NT2/D1 (cell line): ENCODE measurements around the gene FGFR2.

ENCODE experiments used
- DNase-seq: peaks from one replicate; pipeline ENCODE4 v3.0.0-alpha.2; 2011; ENCODE audit warnings: low read depth, low spot score
- H3K27me3 ChIP-seq: 2 replicates; pipeline ENCODE4 v1.6.0; 2011; ENCODE audit warnings: mild to moderate bottlenecking; ENCODE audit not compliant: insufficient read length, insufficient read depth
- H3K36me3 ChIP-seq: 2 replicates; pipeline ENCODE4 v1.6.1; 2011; ENCODE audit warnings: mild to moderate bottlenecking, low read length, mixed read lengths; ENCODE audit not compliant: insufficient read depth, insufficient read length
- H3K4me1 ChIP-seq: 2 replicates; pipeline ENCODE4 v1.5.1; 2011; ENCODE audit not compliant: insufficient read depth, insufficient read length
- H3K4me3 ChIP-seq: 2 replicates; pipeline ENCODE4 v1.5.1; 2011; ENCODE audit warnings: low read depth; ENCODE audit not compliant: insufficient read length
- H3K9ac ChIP-seq: 2 replicates; pipeline ENCODE4 v1.6.0; 2011; ENCODE audit warnings: low read depth; ENCODE audit not compliant: insufficient read length
- H3K9me3 ChIP-seq: 2 replicates; pipeline ENCODE4 v1.5.1; 2011; ENCODE audit warnings: mild to moderate bottlenecking, low read length; ENCODE audit not compliant: insufficient read depth
- SUZ12 ChIP-seq: IDR thresholded peaks from 2 replicates; pipeline ENCODE4 v1.6.1; 2011; ENCODE audit not compliant: insufficient read length, insufficient read depth; ENCODE audit errors: extremely low read depth
- YY1 ChIP-seq: IDR thresholded peaks from 2 replicates; pipeline ENCODE4 v1.6.1; 2011; ENCODE audit not compliant: insufficient read length, insufficient read depth
- ZNF274 ChIP-seq: IDR thresholded peaks from 2 replicates; pipeline ENCODE4 v1.6.1; 2011; ENCODE audit warnings: mild to moderate bottlenecking, low read depth, low read length

FGFR2 gene

DNA sequence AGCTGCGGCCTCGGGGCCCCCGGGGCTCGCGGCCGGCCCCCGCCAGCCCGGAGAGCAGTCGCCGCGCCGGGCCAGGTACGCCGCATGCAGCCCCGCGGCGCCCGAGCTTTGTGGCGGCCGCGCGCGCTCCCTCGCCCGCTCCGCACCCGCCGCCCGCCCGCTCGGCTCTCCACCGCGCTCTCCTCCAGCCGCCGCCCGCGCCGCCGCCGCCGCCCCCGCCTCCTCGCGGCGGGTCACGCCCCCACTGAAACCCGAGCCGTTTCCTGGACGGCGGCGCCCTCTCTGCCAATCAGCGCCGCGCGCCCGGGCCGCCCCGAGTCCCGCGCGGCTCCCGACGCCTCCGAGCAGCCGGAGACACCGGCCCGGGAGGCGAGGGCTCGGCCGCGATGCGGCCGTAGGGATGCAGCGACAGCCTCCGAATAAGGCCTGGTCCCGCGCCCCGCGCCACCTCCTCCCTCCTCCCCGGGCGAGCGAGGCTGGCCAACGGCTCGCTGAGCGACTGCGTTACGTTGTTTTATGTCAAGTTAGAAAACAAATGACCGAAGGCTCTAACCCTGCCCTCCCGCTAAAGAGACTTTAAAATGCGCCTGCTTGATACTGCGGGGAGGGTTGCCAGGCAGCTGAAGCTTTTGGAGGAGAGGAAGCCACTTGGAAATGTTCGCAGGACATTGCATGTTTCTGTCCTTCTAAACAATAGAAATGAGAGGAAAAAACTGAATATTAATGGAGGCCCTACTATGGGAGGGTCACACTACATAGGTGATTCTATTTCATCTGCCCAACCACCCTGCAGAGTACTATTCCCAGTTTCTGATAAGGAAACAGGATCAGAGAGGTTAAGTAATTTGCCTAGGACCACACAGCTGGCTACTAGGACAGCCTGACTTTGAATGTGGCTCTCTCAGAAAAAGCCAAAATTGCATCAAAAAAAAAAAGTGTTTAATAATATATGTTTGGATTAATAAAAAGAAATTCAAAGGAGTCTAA, at the start of gene FGFR2:
FGFR2 (minus strand) TSS at position 182 of the 987 bp plus-strand sequence. CDS start 4,627 bp downstream, outside the sequence.
- DNase-seq: no peak
- Histone ChIP-seq H3K9me3 (peaks cover 2% of the 10 kb centered on the region; the same call in 1 of the 2 replicates), H3K4me1 (peaks cover 9% of the 10 kb centered on the region), H3K4me3 (peak within 1 kb of the TSS; percentile 86), H3K27me3 (peaks cover 8% of the 10 kb centered on the region), H3K36me3 (peaks cover 11% of the 10 kb centered on the region), H3K9ac (peak within 1 kb of the TSS; percentile 97)
- TF ChIP-seq SUZ12 (no peak), YY1 (no peak), ZNF274 (no peak)

DNA sequence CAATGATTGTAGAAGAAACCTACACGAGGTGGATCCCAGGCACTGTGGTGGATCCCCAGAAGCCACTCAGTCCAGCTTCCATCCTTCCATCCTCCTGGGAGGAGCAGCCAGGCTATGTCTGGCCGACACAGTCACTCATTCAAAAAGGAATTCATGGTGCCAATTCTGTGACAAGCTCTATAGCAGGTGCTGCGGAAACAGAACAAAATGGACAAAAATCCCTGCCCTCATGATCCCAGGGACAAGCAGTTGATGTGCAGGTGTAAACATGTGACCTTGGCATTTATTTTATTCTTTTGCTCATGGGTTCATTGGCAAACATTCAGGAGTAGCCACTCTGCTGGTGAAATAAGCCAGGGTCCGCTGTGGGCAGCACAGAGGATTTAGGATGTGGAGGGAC, 49.2 kb upstream of the FGFR2 start:
- no peak for DNase-seq
- H3K9me3 ChIP-seq: no peaks in the 10 kb centered on the region
- H3K36me3 ChIP-seq: no peaks in the 10 kb centered on the region
- peaks cover 7% of the 10 kb centered on the region for H3K4me1 ChIP-seq
- no peak overlapping the region for H3K4me3 ChIP-seq
- TF ChIP-seq YY1 (no peak), ZNF274 (no peak), SUZ12 (no peak)
- H3K9ac ChIP-seq: no peak overlapping the region
- H3K27me3 ChIP-seq: no peaks in the 10 kb centered on the region

DNA sequence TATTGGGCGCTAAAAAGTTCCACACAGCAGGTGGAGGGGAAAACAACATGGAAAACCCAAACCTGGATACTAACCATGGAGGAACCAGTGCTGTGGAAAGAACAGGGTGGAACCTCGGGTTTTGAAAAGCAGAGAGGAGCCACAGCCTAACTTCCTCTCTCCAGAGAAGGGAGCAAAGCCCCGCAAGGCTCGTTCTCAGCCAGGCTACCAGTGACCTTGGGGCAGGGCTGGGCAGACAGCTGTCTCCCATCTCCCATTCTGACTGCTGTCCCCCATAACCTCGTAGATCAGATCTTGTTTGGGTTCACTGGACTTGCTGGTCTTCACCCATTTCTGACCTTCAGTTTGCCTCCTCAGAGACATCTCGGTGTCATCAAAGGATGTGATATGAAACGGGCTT, 47.5 kb upstream of the FGFR2 start:
- Histone ChIP-seq H3K4me3 (no peak overlapping the region), H3K4me1 (peaks cover 7% of the 10 kb centered on the region), H3K9me3 (no peaks in the 10 kb centered on the region), H3K27me3 (no peaks in the 10 kb centered on the region), H3K9ac (no peak overlapping the region), H3K36me3 (no peaks in the 10 kb centered on the region)
- TF ChIP-seq ZNF274 (no peak), YY1 (no peak), SUZ12 (no peak)
- no peak for DNase-seq

DNA sequence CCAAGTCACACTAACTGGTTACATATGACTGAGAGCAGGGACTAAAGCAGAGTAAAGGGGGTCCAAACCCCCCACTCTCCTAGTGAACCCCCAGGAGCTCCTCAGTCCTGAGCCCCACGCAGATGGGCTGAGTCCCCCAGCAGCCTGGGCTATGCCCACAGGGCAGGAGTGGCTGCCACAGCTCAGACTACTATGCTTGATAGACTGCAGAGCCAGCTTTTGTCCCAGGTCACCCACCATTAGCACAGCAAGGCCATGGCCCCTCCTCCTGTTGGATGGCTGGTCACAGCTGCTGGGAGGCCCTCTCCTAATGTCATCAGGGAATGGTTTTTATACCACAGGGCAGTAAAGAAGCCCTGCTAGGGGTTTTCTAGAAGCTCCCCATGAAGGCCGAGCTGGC, 46.3 kb upstream of the FGFR2 start:
- Histone ChIP-seq H3K9me3 (no peaks in the 10 kb centered on the region), H3K27me3 (no peaks in the 10 kb centered on the region), H3K4me3 (no peak overlapping the region), H3K4me1 (peaks cover 7% of the 10 kb centered on the region), H3K36me3 (no peaks in the 10 kb centered on the region), H3K9ac (no peak overlapping the region)
- no peak for TF ChIP-seq ZNF274
- no peak for DNase-seq

DNA sequence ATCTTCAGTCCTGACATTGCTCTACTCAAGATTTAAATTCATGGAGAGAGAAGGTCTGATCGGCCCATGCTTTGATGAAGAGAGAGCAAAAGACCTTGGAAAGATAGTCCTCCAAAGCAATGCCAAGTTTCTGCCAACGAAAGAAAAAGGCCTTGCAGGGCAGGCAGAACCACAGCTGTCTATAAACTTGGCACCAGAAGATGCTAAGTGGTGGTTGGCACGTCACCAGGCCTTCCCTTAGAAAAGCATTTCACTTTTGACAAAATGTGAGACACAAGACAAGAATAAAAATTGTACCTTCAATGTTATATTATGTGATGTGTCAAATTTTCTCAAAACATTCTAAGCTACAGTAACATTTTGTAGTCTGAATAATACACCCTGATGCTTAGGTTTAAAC, 42.0 kb upstream of the FGFR2 start:
- Histone ChIP-seq H3K9me3 (no peaks in the 10 kb centered on the region), H3K36me3 (no peaks in the 10 kb centered on the region), H3K9ac (no peak overlapping the region), H3K27me3 (no peaks in the 10 kb centered on the region), H3K4me3 (no peak overlapping the region), H3K4me1 (peaks cover 3% of the 10 kb centered on the region)
- no peak for DNase-seq
- TF ChIP-seq SUZ12 (no peak), YY1 (no peak), ZNF274 (no peak)

DNA sequence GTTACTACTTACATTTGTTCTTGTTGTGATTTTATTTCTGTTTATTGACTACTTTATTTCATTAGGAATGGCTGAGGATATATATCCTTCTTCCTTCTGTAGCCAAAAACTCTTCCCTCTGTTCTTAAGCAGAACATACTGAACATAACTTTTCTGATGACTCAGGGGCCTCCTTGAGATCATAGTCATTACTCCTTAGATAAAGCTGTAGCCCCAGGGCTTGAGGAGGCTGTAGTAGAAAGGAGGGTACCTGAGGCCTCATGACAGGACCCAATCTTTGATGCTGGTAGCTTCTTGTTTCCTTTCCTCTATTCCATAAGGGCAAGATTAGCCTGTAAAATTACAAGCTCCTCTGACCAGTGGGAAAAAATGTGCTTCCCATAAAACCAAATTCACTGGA, 41.2 kb upstream of the FGFR2 start:
- no peak overlapping the region for H3K4me3 ChIP-seq
- TF ChIP-seq ZNF274: no peak
- no peak for TF ChIP-seq SUZ12
- no peak for TF ChIP-seq YY1
- DNase-seq: no peak

DNA sequence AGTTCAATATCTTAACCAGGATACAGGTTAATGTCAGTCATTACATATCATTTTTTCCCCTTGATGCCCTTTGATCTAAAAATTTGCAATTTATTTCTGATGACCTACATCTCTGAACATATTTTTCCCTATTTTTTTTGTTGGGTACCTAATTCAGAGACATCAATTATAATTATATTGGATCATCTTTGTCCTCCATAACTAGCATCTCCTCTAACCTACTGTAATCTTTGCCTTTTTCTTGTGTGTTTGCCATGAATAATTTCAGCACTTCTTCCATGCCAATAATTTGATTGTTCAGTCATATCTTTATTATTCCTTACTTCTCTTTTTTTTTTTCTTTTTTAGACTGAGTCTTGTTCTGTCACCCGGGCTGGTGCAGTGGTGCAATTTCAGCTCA, 39.2 kb upstream of the FGFR2 start:
- no peak overlapping the region for H3K9ac ChIP-seq
- no peaks in the 10 kb centered on the region for H3K4me1 ChIP-seq
- H3K27me3 ChIP-seq: no peaks in the 10 kb centered on the region
- TF ChIP-seq YY1: no peak
- no peak for TF ChIP-seq ZNF274
- TF ChIP-seq SUZ12: no peak
- no peaks in the 10 kb centered on the region for H3K9me3 ChIP-seq
- no peak for DNase-seq
- H3K36me3 ChIP-seq: no peaks in the 10 kb centered on the region
- H3K4me3 ChIP-seq: no peak overlapping the region

More for the DNA sequence above, 41.2 kb upstream of the FGFR2 start:
- H3K9ac ChIP-seq: no peak overlapping the region
- no peaks in the 10 kb centered on the region for H3K27me3 ChIP-seq
- H3K9me3 ChIP-seq: no peaks in the 10 kb centered on the region
- H3K4me1 ChIP-seq: peaks cover 1% of the 10 kb centered on the region
- no peaks in the 10 kb centered on the region for H3K36me3 ChIP-seq
